ENCODE results near the gene PHC1. TPM values are rescaled to one million over a fixed set of nuclear protein-coding genes. Genes with fewer than 3 reads are reported as not detected.

PHC1 gene
- total RNA-seq, 1 experiment from 2014 or later, result 568 TPM

- no peak overlapping the region for H3K27ac ChIP-seq (ENCODE audit: insufficient read length, low read depth, low read length)
- no peak overlapping the region for H4K5ac ChIP-seq (ENCODE audit: insufficient read length, low read depth, low read length)
- H2AFZ ChIP-seq (ENCODE audit: low read length), result no peak overlapping the region
- H3K23ac ChIP-seq (ENCODE audit: insufficient read length, low read depth, low read length), result no peak overlapping the region
- DNase-seq, result no peak
- no peak overlapping the region for H3K56ac ChIP-seq (ENCODE audit: insufficient read length, low read depth, low read length)
- H3K4me1 Mint-ChIP-seq, result peaks cover 12% of the 10 kb centered on the region in 2 experiments
- no peak overlapping the region for H3K4ac ChIP-seq (ENCODE audit: low read depth, low read length)
- H2BK12ac ChIP-seq (ENCODE audit: insufficient read length, low read depth, low read length), result no peak overlapping the region
- H3K9me3 Mint-ChIP-seq, result peaks cover 3 to 23% of the 10 kb centered on the region in 2 experiments; a peak in 4 of 5 replicates
- no peaks in the 10 kb centered on the region for H3K79me1 ChIP-seq (ENCODE audit: insufficient read depth, low read depth, low read length, poor library complexity, severe bottlenecking)
- no peak overlapping the region for H3K27ac Mint-ChIP-seq
- H4K20me1 ChIP-seq (ENCODE audit: control insufficient read depth, insufficient read depth, insufficient read length), result no peaks in the 10 kb centered on the region
- H2BK5ac ChIP-seq (ENCODE audit: insufficient read length, low read length), result no peak overlapping the region
- H3K4me3 Mint-ChIP-seq, result no peak overlapping the region
- no peak for TF ChIP-seq CTCF (conservative IDR thresholded peaks at IDR 0.05)
- H2AK5ac ChIP-seq (ENCODE audit: insufficient read length, low read length), result no peak overlapping the region
- no peak overlapping the region for H4K8ac ChIP-seq (replicated peaks; ENCODE audit: insufficient read length, low read depth, low read length)
- H4K91ac ChIP-seq (ENCODE audit: insufficient read length, low read depth, low read length), result no peak overlapping the region
- no peaks in the 10 kb centered on the region for H3K27me3 Mint-ChIP-seq (ENCODE audit: low read depth)
- no peaks in the 10 kb centered on the region for H3K79me2 ChIP-seq (ENCODE audit: insufficient read depth, low read length)
- H3K9ac ChIP-seq (ENCODE audit: extremely low read depth, insufficient read length, low read length), result no peak overlapping the region
- no peak overlapping the region for H3K18ac ChIP-seq (ENCODE audit: insufficient read length, low read depth, low read length)
- no peak overlapping the region for H3K14ac ChIP-seq (ENCODE audit: insufficient read depth, low read length)
- no peaks in the 10 kb centered on the region for H3K27me3 ChIP-seq (ENCODE audit: insufficient read depth, low read length)
- no peak overlapping the region for H3K4me2 ChIP-seq (ENCODE audit: insufficient read depth, insufficient read length, low read length)
- no peak overlapping the region for H2BK15ac ChIP-seq (ENCODE audit: low read depth, low read length)
- no peak overlapping the region for H2BK120ac ChIP-seq (ENCODE audit: low read depth, low read length, poor library complexity, severe bottlenecking)
- H3T11ph ChIP-seq (ENCODE audit: low read length), result no peak overlapping the region
- no peak overlapping the region for H2BK20ac ChIP-seq (ENCODE audit: low read depth, low read length, poor library complexity, severe bottlenecking)
- H3K23me2 ChIP-seq (ENCODE audit: insufficient read length, low read depth, low read length, poor library complexity, severe bottlenecking), result no peaks in the 10 kb centered on the region
- H3K4me1 ChIP-seq (ENCODE audit: insufficient read depth, low read length), result peaks cover 3% of the 10 kb centered on the region; the same call in 1 of the 2 replicates
- peaks cover 3 to 19% (median 19%) of the 10 kb centered on the region in 3 experiments; a peak in 6 of 7 replicates for H3K36me3 Mint-ChIP-seq (ENCODE audit: insufficient read depth in 1 of 3, low read depth in 3 of 3)
- H3K9me3 ChIP-seq (ENCODE audit: control insufficient read depth, low read depth, low read length), result no peaks in the 10 kb centered on the region
Observed at GRCh38 chr12:8894378-8894777, 19.9 kb upstream of the PHC1 start.

Data from H9 (cell line).